ENCODE measurements around the gene ESYT2. TPM values are rescaled to one million over a fixed set of nuclear protein-coding genes. Genes with fewer than 3 reads are reported as not detected.

ESYT2 gene
- total RNA-seq, 1 experiment from 2014 or later, result 68.2 TPM

- POLR2A ChIA-PET, result no interaction called here
- H3K4me2 ChIP-seq (ENCODE audit: low read length), result no peak overlapping the region
- intact Hi-C loops (cut with micrococcal nuclease), result no loop called here
- DNase-seq (ENCODE audit: low read depth, low spot score) (no peak), ATAC-seq (no peak)
- RAD21 ChIA-PET (ENCODE audit: low non-redundant PET in 1 of 2, low total read pairs in 2 of 2, uncharacterized antibody in 2 of 2, unreplicated experiment in 2 of 2), result no interaction called here
- H3K27me3 ChIP-seq (ENCODE audit: insufficient read depth, low read length), result no peaks in the 10 kb centered on the region
- H3K9me2 ChIP-seq (ENCODE audit: insufficient read depth), result no peaks in the 10 kb centered on the region
- H3K27ac ChIP-seq (ENCODE audit: low read depth, low read length), result no peak overlapping the region
- H3K9me3 ChIP-seq (ENCODE audit: control insufficient read depth in 1 of 2, insufficient read depth in 1 of 2, low read depth in 1 of 2, low read length in 2 of 2), result no peaks in the 10 kb centered on the region
- H4K20me1 ChIP-seq (ENCODE audit: insufficient read depth), result no peaks in the 10 kb centered on the region; the same call in 1 of the 2 replicates
- BruUV-seq (replicated peaks), result no TSS peak
- H3K4me1 ChIP-seq (ENCODE audit: control insufficient read depth in 1 of 2, insufficient read depth in 2 of 2, low read length in 2 of 2), result no peaks in the 10 kb centered on the region
- H3K4me3 ChIP-seq (replicated peaks in 1 of 2; ENCODE audit: low read depth in 1 of 2, low read length in 2 of 2), result no peak overlapping the region
- no peak overlapping the region for H3K9ac ChIP-seq (ENCODE audit: low read length)
- TF ChIP-seq SIN3A (IDR thresholded peaks at IDR 0.05; ENCODE audit: low read depth) (no peak), CEBPB (IDR thresholded peaks at IDR 0.05; ENCODE audit: low read depth) (no peak), SP1 (IDR thresholded peaks at IDR 0.05; ENCODE audit: low read depth) (no peak), CBX3 (IDR thresholded peaks at IDR 0.05; ENCODE audit: low read depth) (no peak), CTCF (IDR thresholded peaks at IDR 0.05 in 2 of 3, conservative IDR thresholded peaks at IDR 0.05 in 1 of 3; ENCODE audit: borderline replicate concordance in 1 of 3, insufficient read depth in 1 of 3, low read depth in 2 of 3, low read length in 2 of 3) (no peak), ZBTB33 (IDR thresholded peaks at IDR 0.05; ENCODE audit: extremely low read depth, insufficient replicate concordance, low read length) (no peak), REST (IDR thresholded peaks at IDR 0.05; ENCODE audit: low read depth) (no peak), MAX (IDR thresholded peaks at IDR 0.05) (no peak), POLR2AphosphoS5 (IDR thresholded peaks at IDR 0.05; ENCODE audit: low read depth, low read length) (no peak), SRF (IDR thresholded peaks at IDR 0.05; ENCODE audit: low read depth) (no peak)
- H3K79me2 ChIP-seq (ENCODE audit: insufficient read depth, low read length), result no peaks in the 10 kb centered on the region
- H2AFZ ChIP-seq (ENCODE audit: low read depth, low read length, poor library complexity, severe bottlenecking), result no peak overlapping the region
- H3K36me3 ChIP-seq (ENCODE audit: control insufficient read depth in 1 of 2, insufficient read depth in 2 of 2, low read length in 2 of 2), result peaks cover 7 to 41% of the 10 kb centered on the region in 2 experiments; a peak in 2 of 4 replicates
- CTCF ChIA-PET, result no interaction called here
Measured at GRCh38 chr7:158765020-158765419, 64.3 kb downstream of the ESYT2 start.

All from HCT116 (cell line).